GM18519 (cell line): Measurements from ENCODE around the gene EPM2AIP1.
"Not testable (repeated sequence)": the region's sequence is repeated elsewhere in the genome, so short reads cannot be mapped to it uniquely, and the experiment has no call there.

Experiments
- ATAC-seq: cut with Tn5 transposase; IDR thresholded peaks from one replicate; pipeline ENCODE4 v1.9.1; 2021; ENCODE audit warnings: mild to moderate bottlenecking, moderate library complexity; ENCODE audit not compliant: unreplicated experiment, low FRiP score

Gene EPM2AIP1

GRCh38 chr3:36992806-36993325 lies at the start of gene EPM2AIP1:
Gene EPM2AIP1, minus strand, starts transcription at chr3:36993131. Its CDS starts 54 bp downstream, at chr3:36993077.
- ATAC-seq = peak; percentile 10

GRCh38 chr3:37042712-37043111 lies 49.8 kb upstream of the EPM2AIP1 start:
- ATAC-seq = not testable (repeated sequence)

- ATAC-seq = no peak
Measured at GRCh38 chr3:37041546-37042195, 48.7 kb upstream of the EPM2AIP1 start.

- no peak for ATAC-seq
Measured at GRCh38 chr3:37040231-37040630, 47.3 kb upstream of the EPM2AIP1 start.

GRCh38 chr3:37039161-37039846 lies 46.4 kb upstream of the EPM2AIP1 start:
- ATAC-seq = no peak

GRCh38 chr3:37037352-37037751 lies 44.4 kb upstream of the EPM2AIP1 start:
- ATAC-seq = no peak

- ATAC-seq = no peak
Measured at GRCh38 chr3:37032961-37033360, 40.0 kb upstream of the EPM2AIP1 start.

- ATAC-seq = no peak
Measured at GRCh38 chr3:37031096-37031682, 38.3 kb upstream of the EPM2AIP1 start.

- ATAC-seq = no peak
Measured at GRCh38 chr3:37030588-37030987, 37.7 kb upstream of the EPM2AIP1 start.

GRCh38 chr3:37029516-37030163 lies 36.7 kb upstream of the EPM2AIP1 start:
- ATAC-seq = no peak

- no peak for ATAC-seq
Measured at GRCh38 chr3:37029111-37029510, 36.2 kb upstream of the EPM2AIP1 start.

GRCh38 chr3:37028329-37028728 lies 35.4 kb upstream of the EPM2AIP1 start:
- ATAC-seq = no peak

- ATAC-seq = no peak
Measured at GRCh38 chr3:37026851-37027250, 33.9 kb upstream of the EPM2AIP1 start.

- ATAC-seq = no peak
Measured at GRCh38 chr3:37025561-37026335, 32.8 kb upstream of the EPM2AIP1 start.

GRCh38 chr3:37024820-37025405 lies 32.0 kb upstream of the EPM2AIP1 start:
- ATAC-seq = peak; percentile 40

- no peak for ATAC-seq
Measured at GRCh38 chr3:37024092-37024491, 31.2 kb upstream of the EPM2AIP1 start.

- ATAC-seq = no peak
Measured at GRCh38 chr3:37017683-37018082, 24.8 kb upstream of the EPM2AIP1 start.

- ATAC-seq = no peak
Measured at GRCh38 chr3:37016903-37017302, 24.0 kb upstream of the EPM2AIP1 start.

- no peak for ATAC-seq
Measured at GRCh38 chr3:37015642-37016041, 22.7 kb upstream of the EPM2AIP1 start.

- no peak for ATAC-seq
Measured at GRCh38 chr3:37014620-37015019, 21.7 kb upstream of the EPM2AIP1 start.
